HEK293 (cell line): ENCODE results near the gene SLC35B3.

ENCODE experiments used
- CTCF ChIA-PET: fragments of 350-600 bp; formaldehyde crosslinking; extraction: SDS; loops from one replicate; lab custom pipeline; 2021; ENCODE audit warnings: antibody characterized with exemption; lab: Yijun Ruan, JAX
- POLR2A ChIA-PET: fragments of 300-600 bp; formaldehyde crosslinking; extraction: SDS; loops from one replicate; lab custom pipeline; 2020; ENCODE audit warnings: antibody characterized with exemption, inconsistent platforms; lab: Yijun Ruan, JAX
- H3K27ac ChIP-seq: fragments of 200-500 bp; sonication (Bioruptor generic); 2 replicates; pipeline ENCODE4 v1.5.1; 2014; ENCODE audit warnings: low read depth, low read length, control low read depth, inconsistent platforms; ENCODE audit errors: extremely low read depth
- H3K36me3 ChIP-seq, 2 experiments: fragments of 200-500 bp in 1 of 2; sonication (Bioruptor generic) in 1 of 2; 1 replicate in 1 of 2; 2 replicates in 1 of 2; pipeline ENCODE4 v1.5.1; 2014 to 2017; ENCODE audit warnings: inconsistent platforms in 2 of 2, low read length in 2 of 2; ENCODE audit not compliant: control insufficient read depth in 2 of 2, insufficient read depth in 1 of 2
- H3K4me1 ChIP-seq: fragments of 200-500 bp; sonication (Bioruptor generic); 2 replicates; pipeline ENCODE4 v1.5.1; 2014; ENCODE audit warnings: mild to moderate bottlenecking, low read length, inconsistent platforms; ENCODE audit not compliant: control insufficient read depth, insufficient read depth
- H3K4me3 ChIP-seq: 2 replicates; pipeline ENCODE4 v1.5.1; 2011; ENCODE audit warnings: low read depth, mild to moderate bottlenecking, control low read depth, low read length, moderate library complexity
- H3K9me3 ChIP-seq: fragments of 200-500 bp; sonication (Bioruptor generic); 2 replicates; pipeline ENCODE4 v1.5.1; 2014; ENCODE audit warnings: low read depth, low read length, inconsistent platforms; ENCODE audit not compliant: control insufficient read depth, insufficient read depth
- CTCF ChIP-seq: fragments of 450-650 bp; formaldehyde crosslinking; IDR thresholded peaks from 2 replicates; pipeline ENCODE4 v1.5.1; 2016; ENCODE audit warnings: missing biosample characterization, missing genetic modification characterization
- GFI1B ChIP-seq: fragments of 450-650 bp; formaldehyde crosslinking; IDR thresholded peaks from 2 replicates; pipeline ENCODE4 v1.5.1; 2016; ENCODE audit warnings: missing biosample characterization, missing genetic modification characterization
- PRDM2 ChIP-seq: fragments of 450-650 bp; formaldehyde crosslinking; IDR thresholded peaks from 2 replicates; pipeline ENCODE4 v1.5.1; 2016; ENCODE audit warnings: missing biosample characterization, missing genetic modification characterization, borderline replicate concordance
- ZBTB10 ChIP-seq: fragments of 450-650 bp; formaldehyde crosslinking; IDR thresholded peaks from 2 replicates; pipeline ENCODE4 v1.5.1; 2016; ENCODE audit warnings: missing biosample characterization, missing genetic modification characterization
- ZBTB44 ChIP-seq: fragments of 450-650 bp; IDR thresholded peaks from 2 replicates; pipeline ENCODE4 v1.5.1; 2018; ENCODE audit warnings: missing biosample characterization, mild to moderate bottlenecking, missing genetic modification characterization
- ZBTB49 ChIP-seq: fragments of 450-650 bp; formaldehyde crosslinking; IDR thresholded peaks from 2 replicates; pipeline ENCODE4 v1.5.1; 2016; ENCODE audit warnings: missing biosample characterization, missing genetic modification characterization, low read depth
- ZFP41 ChIP-seq: fragments of 450-650 bp; formaldehyde crosslinking; IDR thresholded peaks from 2 replicates; pipeline ENCODE4 v1.5.1; 2016; ENCODE audit warnings: missing biosample characterization, missing genetic modification characterization, borderline replicate concordance
- ZNF157 ChIP-seq: fragments of 450-650 bp; formaldehyde crosslinking; IDR thresholded peaks from 2 replicates; pipeline ENCODE4 v1.5.1; 2016; ENCODE audit warnings: missing biosample characterization, missing genetic modification characterization
- ZNF398 ChIP-seq: fragments of 450-650 bp; formaldehyde crosslinking; IDR thresholded peaks from 2 replicates; pipeline ENCODE4 v1.5.1; 2017; ENCODE audit warnings: missing biosample characterization, missing genetic modification characterization
- ZNF416 ChIP-seq: fragments of 450-650 bp; formaldehyde crosslinking; IDR thresholded peaks from 2 replicates; pipeline ENCODE4 v1.5.1; 2016; ENCODE audit warnings: missing biosample characterization, missing genetic modification characterization
- ZNF560 ChIP-seq: fragments of 450-650 bp; formaldehyde crosslinking; IDR thresholded peaks from 2 replicates; pipeline ENCODE4 v1.5.1; 2017; ENCODE audit warnings: missing biosample characterization, missing genetic modification characterization, borderline replicate concordance
- ZNF571 ChIP-seq: fragments of 450-650 bp; formaldehyde crosslinking; IDR thresholded peaks from 2 replicates; pipeline ENCODE4 v1.5.0; 2017; ENCODE audit warnings: missing biosample characterization, missing genetic modification characterization
- ZNF600 ChIP-seq: fragments of 450-650 bp; formaldehyde crosslinking; IDR thresholded peaks from 2 replicates; pipeline ENCODE4 v1.5.1; 2016; ENCODE audit warnings: missing biosample characterization, missing genetic modification characterization
- ZNF654 ChIP-seq: fragments of 450-650 bp; formaldehyde crosslinking; IDR thresholded peaks from 2 replicates; pipeline ENCODE4 v1.5.1; 2016; ENCODE audit warnings: low read depth, missing biosample characterization, missing genetic modification characterization
- ZNF707 ChIP-seq: fragments of 450-650 bp; formaldehyde crosslinking; IDR thresholded peaks from 2 replicates; pipeline ENCODE4 v1.5.1; 2016; ENCODE audit warnings: missing biosample characterization, missing genetic modification characterization

SLC35B3 gene

GRCh38 chr6:8436966-8437365, 1.6 kb upstream of the SLC35B3 start:
- Histone ChIP-seq H3K36me3 (peaks cover 0 to 3% of the 10 kb centered on the region in 2 experiments; a peak in 1 of 3 replicates), H3K27ac (no peak overlapping the region), H3K4me1 (0 out of 2 replicates have a peak, but pooled peaks cover 3% of the 10 kb centered on the region), H3K4me3 (no peak overlapping the region), H3K9me3 (no peaks in the 10 kb centered on the region)
- TF ChIP-seq ZBTB44 = no peak
- no peak for TF ChIP-seq ZNF416 (tag by site-specific recombination)
- TF ChIP-seq ZBTB10 (tag by site-specific recombination) = no peak
- TF ChIP-seq CTCF (tag by site-specific recombination) = no peak
- no peak for TF ChIP-seq ZFP41
- no peak for TF ChIP-seq ZNF571 (tag by site-specific recombination)
- no peak for TF ChIP-seq ZNF600 (tag by site-specific recombination)
- TF ChIP-seq PRDM2 (tag by site-specific recombination) = no peak
- TF ChIP-seq ZNF157 (tag by site-specific recombination) = no peak
- no peak for TF ChIP-seq ZNF707 (tag by site-specific recombination)
- TF ChIP-seq ZNF654 (tag by site-specific recombination) = no peak
- TF ChIP-seq ZNF560 (tag by site-specific recombination) = no peak
- no peak for TF ChIP-seq ZBTB49
- TF ChIP-seq ZNF398 (tag by site-specific recombination) = no peak
- no peak for TF ChIP-seq GFI1B (tag by site-specific recombination)
- POLR2A ChIA-PET = no interaction called here
- CTCF ChIA-PET = no interaction called here
